ENCODE results near the gene TRAIP. TPM values are rescaled to one million over a fixed set of nuclear protein-coding genes. Genes with fewer than 3 reads are reported as not detected.

Gene TRAIP
- total and polyA plus RNA-seq, 2 experiments from 2014 or later: 6.7 to 13.3 TPM

- peaks cover 5% of the 10 kb centered on the region for H3K4me1 ChIP-seq (ENCODE audit: low read depth)
- peaks cover 4% of the 10 kb centered on the region for H3K36me3 ChIP-seq
- H3K27me3 ChIP-seq: no peaks in the 10 kb centered on the region
- peak overlapping the region; percentile 76 for H3K27ac ChIP-seq
- TF ChIP-seq CTCF (IDR thresholded peaks at IDR 0.05; ENCODE audit: low read depth, low read length): no peak
- no peaks in the 10 kb centered on the region for H3K9me3 ChIP-seq (ENCODE audit: low read depth)
- no peak overlapping the region for H3K4me3 ChIP-seq
- DNase-seq (ENCODE audit: low read depth in 1 of 2, low spot score in 1 of 2): no peak
These were observed 76.0 kb downstream of the TRAIP start for GRCh38 chr3:49780080-49780974.

- H3K27ac ChIP-seq: no peak overlapping the region
- DNase-seq (ENCODE audit: low read depth in 1 of 2, low spot score in 1 of 2): no peak
- H3K36me3 ChIP-seq: peaks cover 4% of the 10 kb centered on the region
- no peaks in the 10 kb centered on the region for H3K4me1 ChIP-seq (ENCODE audit: low read depth)
- TF ChIP-seq CTCF (IDR thresholded peaks at IDR 0.05; ENCODE audit: low read depth, low read length): no peak
- no peaks in the 10 kb centered on the region for H3K9me3 ChIP-seq (ENCODE audit: low read depth)
- H3K4me3 ChIP-seq: no peak overlapping the region
- H3K27me3 ChIP-seq: no peaks in the 10 kb centered on the region
These were observed 76.8 kb downstream of the TRAIP start for GRCh38 chr3:49779358-49780079.

Other genes with a start within 250 kb of the TRAIP start
- 165 and 185 TPM in 2 replicates for gene APEH, start 182.2 kb downstream of the TRAIP start, total RNA-seq
- 216 and 247 TPM in 2 replicates for gene APEH, start 182.2 kb downstream of the TRAIP start, polyA plus RNA-seq
- 41.5 and 48.7 TPM in 2 replicates for gene MST1, start 167.1 kb downstream of the TRAIP start, total RNA-seq
- gene MST1, start 167.1 kb downstream of the TRAIP start, polyA plus RNA-seq: 31.3 and 37.4 TPM in 2 replicates
- gene RNF123, start 167.0 kb downstream of the TRAIP start, total RNA-seq: 41.7 and 51.1 TPM in 2 replicates
- 35.5 and 42.3 TPM in 2 replicates for gene RNF123, start 167.0 kb downstream of the TRAIP start, polyA plus RNA-seq
- gene AMIGO3, start 136.9 kb downstream of the TRAIP start, total RNA-seq: 2.3 and 5.2 TPM in 2 replicates
- 0.46 and 2.6 TPM in 2 replicates for gene AMIGO3, start 136.9 kb downstream of the TRAIP start, polyA plus RNA-seq
- gene GMPPB, start 132.6 kb downstream of the TRAIP start, total RNA-seq: 27.6 and 41.3 TPM in 2 replicates
- 23.9 and 29.3 TPM in 2 replicates for gene GMPPB, start 132.6 kb downstream of the TRAIP start, polyA plus RNA-seq
- gene IP6K1, start 70.0 kb downstream of the TRAIP start, total RNA-seq: 40.3 and 44.4 TPM in 2 replicates
- 24.4 and 30.1 TPM in 2 replicates for gene IP6K1, start 70.0 kb downstream of the TRAIP start, polyA plus RNA-seq
- not detected in 2 replicates for gene CDHR4, start 56.7 kb downstream of the TRAIP start, total RNA-seq
- 0.27 TPM in 1 of 2 replicates, not detected in the other for gene CDHR4, start 56.7 kb downstream of the TRAIP start, polyA plus RNA-seq
- gene INKA1, start 53.3 kb downstream of the TRAIP start, total RNA-seq: 4.3 and 5.9 TPM in 2 replicates
- gene INKA1, start 53.3 kb downstream of the TRAIP start, polyA plus RNA-seq: 4.4 and 6.6 TPM in 2 replicates
- gene UBA7, start 42.6 kb downstream of the TRAIP start, total RNA-seq: 1.5 and 5.4 TPM in 2 replicates
- gene UBA7, start 42.6 kb downstream of the TRAIP start, polyA plus RNA-seq: 1.8 and 4.4 TPM in 2 replicates
- gene CAMKV, start 13.3 kb upstream of the TRAIP start, total RNA-seq: 0.09 and 0.32 TPM in 2 replicates
- gene CAMKV, start 13.3 kb upstream of the TRAIP start, polyA plus RNA-seq: 0.34 TPM in 1 of 2 replicates, not detected in the other
- 0.49 and 2.2 TPM in 2 replicates for gene MST1R, start 47.3 kb upstream of the TRAIP start, total RNA-seq
- gene MST1R, start 47.3 kb upstream of the TRAIP start, polyA plus RNA-seq: 2.1 and 3.4 TPM in 2 replicates
- 12.8 TPM in 2 replicates for gene MON1A, start 73.2 kb upstream of the TRAIP start, total RNA-seq
- gene MON1A, start 73.2 kb upstream of the TRAIP start, polyA plus RNA-seq: 13.3 and 19.7 TPM in 2 replicates
- gene RBM6, start 83.6 kb upstream of the TRAIP start, total RNA-seq: 51.5 and 121 TPM in 2 replicates
- gene RBM6, start 83.6 kb upstream of the TRAIP start, polyA plus RNA-seq: 62.7 and 89.4 TPM in 2 replicates
- 189 and 439 TPM in 2 replicates for gene RBM5, start 232.4 kb upstream of the TRAIP start, total RNA-seq
- gene RBM5, start 232.4 kb upstream of the TRAIP start, polyA plus RNA-seq: 130 and 172 TPM in 2 replicates

Data from cardiac muscle cell (in vitro differentiated cells and primary cell).